Common myeloid progenitor, CD34-positive (primary cell): ENCODE measurements around the gene OTUD5.

ENCODE experiments used
- CTCF ChIA-PET: fragments of 350-600 bp; sonication (Branson Sonifier 250); formaldehyde crosslinking; loops from one replicate; lab custom pipeline; 2021; ENCODE audit warnings: antibody characterized with exemption; lab: Charles Lee
- POLR2A ChIA-PET: fragments of 350-600 bp; sonication (Branson Sonifier 250); formaldehyde crosslinking; loops from one replicate; lab custom pipeline; 2021; ENCODE audit warnings: antibody characterized with exemption; lab: Charles Lee
- DNase-seq, 3 donors: peaks; one replicate each; pipeline versions ENCODE4 v3.0.0 to v3.0.0-alpha.2; 2013
- H3K27ac ChIP-seq, 2 experiments: 1 replicate in 1 of 2; 2 replicates in 1 of 2; pipeline ENCODE4 v1.7.0; 2013; ENCODE audit warnings: inconsistent platforms in 2 of 2, low read length in 2 of 2, mild to moderate bottlenecking in 2 of 2, low read depth in 1 of 2, moderate library complexity in 1 of 2; ENCODE audit not compliant: severe bottlenecking in 2 of 2, insufficient read depth in 1 of 2, poor library complexity in 1 of 2
- H3K27me3 ChIP-seq, 5 experiments: replicated peaks in 2 of 5; 1 replicate in 3 of 5; 2 replicates in 2 of 5; pipeline versions ENCODE4 v1.6.1 to v1.7.0; 2013; ENCODE audit warnings: low read length in 4 of 5, mild to moderate bottlenecking in 2 of 5, moderate library complexity in 2 of 5, inconsistent platforms in 1 of 5; ENCODE audit not compliant: insufficient read depth in 5 of 5, control insufficient read depth in 4 of 5
- H3K36me3 ChIP-seq, 4 experiments: 1 replicate in 2 of 4; 2 replicates in 2 of 4; pipeline versions ENCODE4 v1.6.1 to v1.7.0; 2013; ENCODE audit warnings: low read length in 3 of 4, control low read depth in 1 of 4, mild to moderate bottlenecking in 1 of 4; ENCODE audit not compliant: control insufficient read depth in 4 of 4, insufficient read depth in 4 of 4
- H3K4me1 ChIP-seq, 4 experiments: 1 replicate in 3 of 4; 2 replicates in 1 of 4; pipeline versions ENCODE4 v1.6.1 to v1.7.1; 2013; ENCODE audit warnings: low read length in 3 of 4, mild to moderate bottlenecking in 3 of 4, control low read depth in 1 of 4, inconsistent platforms in 1 of 4, moderate library complexity in 1 of 4; ENCODE audit not compliant: control insufficient read depth in 4 of 4, insufficient read depth in 4 of 4; ENCODE audit errors: control extremely low read depth in 1 of 4
- H3K4me3 ChIP-seq, 7 experiments: 1 replicate in 4 of 7; 2 replicates in 3 of 7; pipeline versions ENCODE4 v1.5.1 to v1.7.0; 2013; ENCODE audit warnings: mild to moderate bottlenecking in 7 of 7, low read length in 6 of 7, moderate library complexity in 6 of 7, inconsistent platforms in 2 of 7, low read depth in 2 of 7, control low read depth in 1 of 7; ENCODE audit not compliant: insufficient read depth in 4 of 7, control insufficient read depth in 1 of 7; ENCODE audit errors: extremely low read depth in 1 of 7
- H3K9me3 ChIP-seq, 5 experiments: 1 replicate in 4 of 5; 2 replicates in 1 of 5; pipeline versions ENCODE4 v1.6.1 to v1.7.1; 2013; ENCODE audit warnings: low read length in 4 of 5, mild to moderate bottlenecking in 2 of 5, inconsistent platforms in 1 of 5, low read depth in 1 of 5, moderate library complexity in 1 of 5; ENCODE audit not compliant: control insufficient read depth in 4 of 5, insufficient read depth in 2 of 5; ENCODE audit errors: control extremely low read depth in 1 of 5
- WGBS: methylation state at CpG from one replicate; pipeline ENCODE4 v1.1.5; 2013; ENCODE audit not compliant: insufficient coverage; 5-methylcytosine and 5-hydroxymethylcytosine counted together

The OTUD5 gene

DNA sequence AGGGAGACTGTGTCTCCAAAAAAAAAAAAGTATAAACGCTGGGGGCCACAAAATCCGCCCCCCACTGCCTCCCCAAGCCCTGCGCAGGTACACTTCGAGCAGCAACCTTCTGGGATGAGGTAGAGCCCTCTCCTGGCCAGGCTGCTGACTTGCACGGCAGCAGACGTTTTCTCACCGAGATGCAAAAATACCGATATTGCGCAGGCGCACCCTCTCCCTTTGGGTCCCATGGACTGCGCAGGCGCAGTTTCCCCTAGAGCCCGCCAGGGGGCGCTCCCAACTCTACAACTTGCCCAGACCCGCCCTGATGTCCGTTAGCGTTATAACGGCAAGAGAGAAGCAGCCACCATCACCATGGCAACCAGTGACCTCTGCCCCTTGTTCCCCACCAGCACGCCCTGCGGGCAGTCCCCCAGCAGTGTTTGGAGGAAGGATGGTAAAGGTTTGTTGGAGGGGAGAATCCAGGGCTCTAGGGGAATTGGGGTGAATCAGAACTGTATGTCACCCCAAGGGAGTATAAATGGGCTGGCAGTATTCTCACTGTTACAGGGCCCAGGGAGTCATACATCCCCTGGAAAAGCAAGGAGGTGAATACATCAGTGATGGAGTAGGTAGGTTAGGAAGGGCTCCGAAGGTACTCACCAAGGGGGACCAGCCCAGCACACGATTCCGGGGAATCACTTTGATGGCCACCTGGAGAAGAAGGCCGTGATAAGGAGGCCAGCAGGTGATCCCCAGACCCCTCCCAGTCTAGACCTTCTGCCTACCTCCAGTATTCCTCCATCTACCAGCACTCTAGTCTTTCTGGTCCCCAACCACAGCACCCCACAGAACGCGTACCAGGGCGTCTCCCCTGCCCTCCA, 40.0 kb downstream of the OTUD5 start:
- WGBS: 32% methylated on average over 23 of the region's 27 CpGs
- ChIA-PET POLR2A (interaction anchor here (0.5 to 0.7 kb wide), 2 partner anchors 14 to 281 kb away, joined by 3 to 4 read pairs; no protein-coding TSS in a partner anchor), CTCF (interaction anchor here (1.0 to 2.3 kb wide), 5 partner anchors 20 to 29 kb away, joined by 3 to 10 read pairs (median 5); no protein-coding TSS in a partner anchor)
- Histone ChIP-seq H3K27ac (peak overlapping the region; percentile 61 to 84), H3K36me3 (peaks cover 6 to 40% (median 13%) of the 10 kb centered on the region in 4 experiments), H3K4me3 (peak overlapping the region; percentile 50 to 93 (median 84)), H3K27me3 (peaks cover 0 to 3% (median 0%) of the 10 kb centered on the region in 5 experiments), H3K9me3 (no peaks in the 10 kb centered on the region), H3K4me1 (peaks cover 12 to 59% (median 39%) of the 10 kb centered on the region in 4 experiments)
- peak; percentile 84 to 91 (median 90) for DNase-seq

GRCh38 chrX:48914593-48915493, 42.6 kb downstream of the OTUD5 start:
- Histone ChIP-seq H3K27ac (peak overlapping the region in 1 of 2 experiments; percentile 14), H3K4me1 (peaks cover 8 to 53% (median 29%) of the 10 kb centered on the region in 4 experiments), H3K36me3 (peaks cover 6 to 33% (median 13%) of the 10 kb centered on the region in 4 experiments), H3K9me3 (no peaks in the 10 kb centered on the region), H3K4me3 (no peak overlapping the region), H3K27me3 (peaks cover 0 to 3% (median 0%) of the 10 kb centered on the region in 5 experiments)
- no peak for DNase-seq
- POLR2A ChIA-PET: no interaction called here
- 95% methylated on average over 12 of the region's 13 CpGs for WGBS
- CTCF ChIA-PET: interaction anchor here (1.8 to 2.3 kb wide), 3 partner anchors 22 to 32 kb away, joined by 5 to 10 read pairs (median 9); no protein-coding TSS in a partner anchor

- CTCF ChIA-PET: no interaction called here
- Histone ChIP-seq H3K27ac (no peak overlapping the region), H3K36me3 (peaks cover 6 to 33% (median 13%) of the 10 kb centered on the region in 4 experiments), H3K4me3 (no peak overlapping the region), H3K4me1 (peaks cover 7 to 47% (median 22%) of the 10 kb centered on the region in 4 experiments), H3K27me3 (peaks cover 0 to 3% (median 0%) of the 10 kb centered on the region in 5 experiments), H3K9me3 (no peaks in the 10 kb centered on the region)
- WGBS: 100% methylated on average over 4 of the region's 5 CpGs
- DNase-seq: no peak
- POLR2A ChIA-PET: no interaction called here
Observed at GRCh38 chrX:48913605-48914366, 43.6 kb downstream of the OTUD5 start.

GRCh38 chrX:48911412-48912182, 45.8 kb downstream of the OTUD5 start, which contains the start of gene SLC35A2:
SLC35A2 (minus strand) TSS chrX:48911646; CDS start chrX:48911636, 10 bp downstream.
- POLR2A ChIA-PET: interaction anchor here (0.6 to 1.9 kb wide), 5 partner anchors 10 to 47 kb away, joined by 3 to 12 read pairs (median 4); partner anchors contain the start of genes PQBP1 and TIMM17B
- 27% methylated on average over 60 of the region's 60 CpGs for WGBS

GRCh38 chrX:48910926-48911411, 46.4 kb downstream of the OTUD5 start:
- peaks cover 0 to 3% (median 0%) of the 10 kb centered on the region in 5 experiments for H3K27me3 ChIP-seq
- peak overlapping the region; percentile 58 to 93 (median 76) for H3K4me3 ChIP-seq
- POLR2A ChIA-PET: interaction anchor here (0.6 to 1.9 kb wide), 3 partner anchors 13 to 27 kb away, joined by 3 to 12 read pairs (median 12); partner anchors contain the start of genes PQBP1 and TIMM17B
- CTCF ChIA-PET: interaction anchor here (1.3 to 1.7 kb wide), 2 partner anchors 19 to 26 kb away, joined by 4 to 7 read pairs; no protein-coding TSS in a partner anchor
- peak in 1 of 3 donors; percentile 65 for DNase-seq
- peaks cover 6 to 33% (median 14%) of the 10 kb centered on the region in 4 experiments for H3K4me1 ChIP-seq
- H3K9me3 ChIP-seq: no peaks in the 10 kb centered on the region
- peaks cover 6 to 38% (median 15%) of the 10 kb centered on the region in 4 experiments for H3K36me3 ChIP-seq
- H3K27ac ChIP-seq: peak overlapping the region; percentile 83 to 91
- 20% methylated on average over 11 of the region's 12 CpGs for WGBS

More at GRCh38 chrX:48911412-48912182, 45.8 kb downstream of the OTUD5 start, which contains the start of gene SLC35A2:
- Histone ChIP-seq H3K36me3 (peaks cover 6 to 33% (median 13%) of the 10 kb centered on the region in 4 experiments), H3K9me3 (no peaks in the 10 kb centered on the region), H3K27ac (peak within 1 kb of the TSS; percentile 83 to 91), H3K4me3 (peak within 1 kb of the TSS; percentile 58 to 93 (median 76)), H3K4me1 (peaks cover 7 to 37% (median 17%) of the 10 kb centered on the region in 4 experiments), H3K27me3 (peaks cover 0 to 3% (median 0%) of the 10 kb centered on the region in 5 experiments)
- DNase-seq: peak; percentile 78 to 91 (median 88)
- CTCF ChIA-PET: interaction anchor here (0.8 to 1.7 kb wide), 3 partner anchors 20 to 32 kb away, joined by 3 to 7 read pairs (median 4); no protein-coding TSS in a partner anchor
